ENCODE results near the gene STAT4.

DNA sequence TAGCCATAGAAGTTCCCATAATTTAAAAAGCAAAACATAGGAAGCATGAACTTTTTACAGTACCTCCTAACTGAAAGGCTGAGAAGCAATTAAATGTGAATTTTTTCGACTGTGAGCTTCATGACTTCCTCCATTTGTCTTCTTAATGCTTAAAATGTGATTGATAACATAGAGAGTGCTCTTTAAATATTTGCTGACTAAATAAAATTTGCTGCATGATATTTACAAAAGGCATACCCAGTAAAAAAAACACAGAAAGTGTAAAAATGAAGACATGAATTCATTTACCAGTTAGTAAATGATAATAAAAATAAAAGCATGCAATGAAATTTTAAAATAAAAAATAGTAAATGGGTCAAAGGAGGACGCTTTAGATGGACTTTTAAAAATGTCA lies 21.9 kb downstream of the STAT4 start:
- TF ChIP-seq, protein P1, sequence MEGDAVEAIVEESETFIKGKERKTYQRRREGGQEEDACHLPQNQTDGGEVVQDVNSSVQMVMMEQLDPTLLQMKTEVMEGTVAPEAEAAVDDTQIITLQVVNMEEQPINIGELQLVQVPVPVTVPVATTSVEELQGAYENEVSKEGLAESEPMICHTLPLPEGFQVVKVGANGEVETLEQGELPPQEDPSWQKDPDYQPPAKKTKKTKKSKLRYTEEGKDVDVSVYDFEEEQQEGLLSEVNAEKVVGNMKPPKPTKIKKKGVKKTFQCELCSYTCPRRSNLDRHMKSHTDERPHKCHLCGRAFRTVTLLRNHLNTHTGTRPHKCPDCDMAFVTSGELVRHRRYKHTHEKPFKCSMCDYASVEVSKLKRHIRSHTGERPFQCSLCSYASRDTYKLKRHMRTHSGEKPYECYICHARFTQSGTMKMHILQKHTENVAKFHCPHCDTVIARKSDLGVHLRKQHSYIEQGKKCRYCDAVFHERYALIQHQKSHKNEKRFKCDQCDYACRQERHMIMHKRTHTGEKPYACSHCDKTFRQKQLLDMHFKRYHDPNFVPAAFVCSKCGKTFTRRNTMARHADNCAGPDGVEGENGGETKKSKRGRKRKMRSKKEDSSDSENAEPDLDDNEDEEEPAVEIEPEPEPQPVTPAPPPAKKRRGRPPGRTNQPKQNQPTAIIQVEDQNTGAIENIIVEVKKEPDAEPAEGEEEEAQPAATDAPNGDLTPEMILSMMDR (conservative IDR thresholded peaks at IDR 0.05; ENCODE audit: low read depth, low read length), result no peak
- no peak for TF ChIP-seq EZH2 (IDR thresholded peaks at IDR 0.05; ENCODE audit: borderline replicate concordance, low read depth, low read length, poor library complexity, severe bottlenecking)

All from A673 (cell line).